Sigmoid colon (tissue), 7 donors: ENCODE results near the gene WDFY4. TPM values are rescaled to one million over a fixed set of nuclear protein-coding genes. Genes with fewer than 3 reads are reported as not detected.

Experiments used
- DNase-seq: peaks from one replicate; pipeline ENCODE4 v3.0.0-alpha.2; 2019
- H3K27ac ChIP-seq, 4 donors: fragments of 200-600 bp; sonication (generic); one replicate each; pipeline ENCODE4 v1.5.1; 2016 to 2019; ENCODE audit warnings: mild to moderate bottlenecking in 1 of 4
- H3K27me3 ChIP-seq, 3 donors: fragments of 200-600 bp; sonication (generic); one replicate each; pipeline ENCODE4 v1.5.1; 2019; ENCODE audit warnings: mild to moderate bottlenecking in 1 of 3
- H3K36me3 ChIP-seq, 4 donors: fragments of 200-600 bp; sonication (generic); one replicate each; pipeline ENCODE4 v1.5.1; 2016 to 2019
- H3K4me1 ChIP-seq, 4 donors: fragments of 200-600 bp; sonication (generic); one replicate each; pipeline ENCODE4 v1.5.1; 2017 to 2019
- H3K4me3 ChIP-seq, 4 donors: fragments of 200-600 bp; sonication (generic); one replicate each; pipeline ENCODE4 v1.5.1; 2017 to 2019; ENCODE audit warnings: mild to moderate bottlenecking in 2 of 4, moderate library complexity in 1 of 4
- H3K9me3 ChIP-seq, 4 donors: fragments of 200-600 bp in 3 of 4; sonication (generic) in 3 of 4; one replicate each; pipeline versions ENCODE4 v1.5.1 to v1.6.1; 2013 to 2019
- CTCF ChIP-seq, 4 experiments: fragments of 450-650 bp in 3 of 4; fragments of 200-600 bp in 1 of 4; IDR thresholded peaks; one replicate each; pipeline ENCODE4 v1.5.1; 2016 to 2019; ENCODE audit warnings: antibody characterized with exemption in 4 of 4, mild to moderate bottlenecking in 3 of 4, moderate library complexity in 2 of 4
- EP300 ChIP-seq, 4 donors: sonication (generic); formaldehyde crosslinking; IDR thresholded peaks; one replicate each; pipeline ENCODE4 v1.6.1; 2017; ENCODE audit warnings: antibody characterized with exemption in 4 of 4
- POLR2A ChIP-seq, 2 donors: fragments of 450-650 bp; IDR thresholded peaks; one replicate each; pipeline ENCODE4 v1.6.1; 2016; ENCODE audit warnings: antibody characterized with exemption in 2 of 2, mild to moderate bottlenecking in 2 of 2, moderate library complexity in 2 of 2
- POLR2AphosphoS5 ChIP-seq, 4 donors: sonication (generic); formaldehyde crosslinking; IDR thresholded peaks; one replicate each; pipeline ENCODE4 v1.6.1; 2017; ENCODE audit warnings: antibody characterized with exemption in 4 of 4
- WGBS, 2 donors: extraction: QIAGEN DNeasy Blood & Tissue Kit; methylation state at CpG; one replicate each; pipeline ENCODE4 v1.1.7; 2013; 5-methylcytosine and 5-hydroxymethylcytosine counted together
- intact Hi-C: fragments of 100-400 bp; cut with DNase I; formaldehyde crosslinking; loops from one replicate; pipeline ENCODE4 v1.15.1; 2023
- polyA plus RNA-seq, 3 donors: library from polyadenylated mRNA; stranded (reverse); fragments of 200-250 nt; gene quantifications; one replicate each; pipeline ENCODE4 v1.2.3, GENCODE V29; 2013
- total RNA-seq, 4 donors: library from RNA; depleted of rRNA; stranded (reverse); fragments of >200 nt; gene quantifications; one replicate each; pipeline ENCODE4 v1.1.0, GENCODE V29; 2016
- donor health status: healthy with polysubstance abuse.
- donor health status: Bipolar disorder and iron deficiency.
- donor health status: healthy.

WDFY4 gene
- total and polyA plus RNA-seq, 7 donors: 0.60 to 18.6 (median 2.5) TPM

GRCh38 chr10:48692748-48693147 is 8.1 kb downstream of the WDFY4 start:
- intact Hi-C loops: no loop called here
- TF ChIP-seq EP300 (IDR thresholded peaks at IDR 0.05): no peak
- TF ChIP-seq CTCF (IDR thresholded peaks at IDR 0.05): no peak
- no peak for TF ChIP-seq POLR2A (IDR thresholded peaks at IDR 0.05)
- TF ChIP-seq POLR2AphosphoS5 (IDR thresholded peaks at IDR 0.05): no peak
- no peaks in the 10 kb centered on the region for H3K9me3 ChIP-seq
- DNase-seq: no peak
- no peak overlapping the region for H3K4me3 ChIP-seq
- no peaks in the 10 kb centered on the region for H3K27me3 ChIP-seq
- no peaks in the 10 kb centered on the region for H3K36me3 ChIP-seq
- H3K27ac ChIP-seq: no peak overlapping the region
- H3K4me1 ChIP-seq: no peaks in the 10 kb centered on the region
- WGBS, 2 donors: 93% methylated on average over 4 of the region's 4 CpGs

- DNase-seq: no peak
- Histone ChIP-seq H3K36me3 (no peaks in the 10 kb centered on the region), H3K4me3 (no peak overlapping the region), H3K4me1 (no peaks in the 10 kb centered on the region), H3K9me3 (no peaks in the 10 kb centered on the region), H3K27me3 (no peaks in the 10 kb centered on the region), H3K27ac (no peak overlapping the region)
- 84 to 89% methylated on average over 4 of the region's 4 CpGs for WGBS, 2 donors
- no peak for TF ChIP-seq POLR2A (IDR thresholded peaks at IDR 0.05)
- TF ChIP-seq EP300 (IDR thresholded peaks at IDR 0.05): no peak
- no peak for TF ChIP-seq CTCF (IDR thresholded peaks at IDR 0.05)
- TF ChIP-seq POLR2AphosphoS5 (IDR thresholded peaks at IDR 0.05): no peak
- intact Hi-C loops: no loop called here
Measured at GRCh38 chr10:48693206-48693605, 8.5 kb downstream of the WDFY4 start.

GRCh38 chr10:48694371-48695030 is 9.8 kb downstream of the WDFY4 start:
- 94 to 95% methylated on average over 7 of the region's 7 CpGs for WGBS, 2 donors
- no peaks in the 10 kb centered on the region for H3K9me3 ChIP-seq

DNA sequence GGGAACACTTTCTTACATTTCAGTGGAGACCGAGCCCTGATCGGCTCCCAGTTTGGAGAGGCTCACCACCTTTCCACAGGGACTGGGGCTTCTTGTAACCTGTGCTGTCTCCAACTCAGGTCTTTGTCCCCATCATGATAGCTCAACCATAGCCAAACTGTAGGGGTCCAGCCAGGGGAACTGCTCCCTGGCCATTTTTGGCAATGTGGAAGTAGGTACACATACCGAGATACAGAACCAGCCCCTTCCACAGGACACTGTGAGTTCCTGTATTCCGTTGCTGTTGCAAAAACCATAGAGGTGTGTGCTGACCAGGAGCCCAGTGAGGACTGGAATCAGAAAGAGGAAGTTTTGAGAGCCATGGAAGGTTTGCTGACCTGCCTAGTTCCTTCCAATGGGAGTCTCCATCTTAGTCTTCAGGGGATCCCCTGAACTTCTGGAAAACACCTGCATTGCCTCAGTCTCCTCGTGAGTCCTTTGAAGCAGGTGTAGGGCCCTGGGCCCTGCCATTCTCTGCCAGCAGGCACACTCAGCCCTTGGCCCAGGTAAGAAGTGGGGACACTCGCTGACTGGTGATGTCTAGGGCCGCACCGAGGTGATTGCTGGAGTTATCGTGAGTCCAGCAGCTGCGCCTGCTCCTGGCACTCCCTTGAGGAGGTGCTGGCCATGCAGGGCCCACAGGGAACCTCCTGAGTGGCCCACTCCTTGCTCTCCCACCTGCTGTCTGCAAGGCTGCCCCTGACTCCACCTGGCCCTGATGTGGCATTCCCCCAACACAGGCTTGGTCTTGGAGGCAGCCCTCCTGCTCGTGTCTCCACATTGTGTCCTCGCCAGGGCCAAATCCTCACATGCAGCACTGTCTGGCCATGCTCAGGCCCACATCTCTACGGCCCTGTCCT is 11.2 kb downstream of the WDFY4 start:
- DNase-seq: no peak
- Histone ChIP-seq H3K27me3 (no peaks in the 10 kb centered on the region), H3K36me3 (no peaks in the 10 kb centered on the region), H3K9me3 (no peaks in the 10 kb centered on the region), H3K4me1 (no peaks in the 10 kb centered on the region), H3K4me3 (no peak overlapping the region), H3K27ac (no peak overlapping the region)
- 91 to 93% methylated on average over 13 of the region's 13 CpGs for WGBS, 2 donors
- intact Hi-C loops: no loop called here
- TF ChIP-seq EP300 (IDR thresholded peaks at IDR 0.05): no peak

More at GRCh38 chr10:48694371-48695030, 9.8 kb downstream of the WDFY4 start:
- TF ChIP-seq EP300 (IDR thresholded peaks at IDR 0.05) (no peak), CTCF (IDR thresholded peaks at IDR 0.05) (no peak), POLR2A (IDR thresholded peaks at IDR 0.05) (no peak), POLR2AphosphoS5 (IDR thresholded peaks at IDR 0.05) (no peak)
- intact Hi-C loops: no loop called here
- Histone ChIP-seq H3K27me3 (no peaks in the 10 kb centered on the region), H3K4me1 (no peaks in the 10 kb centered on the region), H3K27ac (no peak overlapping the region), H3K4me3 (no peak overlapping the region), H3K36me3 (no peaks in the 10 kb centered on the region)
- no peak for DNase-seq

DNA sequence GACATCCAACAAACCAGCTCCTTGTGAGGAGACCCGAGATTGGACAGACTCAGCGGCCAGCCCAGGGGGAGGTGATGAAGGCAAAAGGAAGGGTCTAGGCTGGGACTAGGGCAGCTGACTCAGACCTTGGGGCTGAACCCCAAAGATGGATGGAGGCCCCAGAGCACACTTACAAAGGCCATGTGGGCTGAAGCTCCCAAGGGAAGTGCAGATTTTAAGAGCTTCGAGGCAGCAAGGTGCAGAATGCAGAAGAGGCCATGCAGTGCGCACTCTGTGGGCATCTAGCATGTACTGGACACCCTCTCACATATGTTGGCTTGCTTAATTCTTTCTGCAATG is 11.8 kb downstream of the WDFY4 start:
- intact Hi-C loops: no loop called here
- no peaks in the 10 kb centered on the region for H3K9me3 ChIP-seq
- no peaks in the 10 kb centered on the region for H3K36me3 ChIP-seq
- no peaks in the 10 kb centered on the region for H3K27me3 ChIP-seq
- no peak overlapping the region for H3K4me3 ChIP-seq
- WGBS, 2 donors: 91 to 95% methylated on average over 4 of the region's 4 CpGs
- TF ChIP-seq CTCF (IDR thresholded peaks at IDR 0.05): no peak
- TF ChIP-seq POLR2AphosphoS5 (IDR thresholded peaks at IDR 0.05): no peak
- TF ChIP-seq POLR2A (IDR thresholded peaks at IDR 0.05): no peak
- TF ChIP-seq EP300 (IDR thresholded peaks at IDR 0.05): no peak
- H3K27ac ChIP-seq: no peak overlapping the region
- no peak for DNase-seq
- H3K4me1 ChIP-seq: no peaks in the 10 kb centered on the region
